ENCODE data around the gene HTR3A.

The HTR3A gene

GRCh38 chr11:113984781-113985180 is 9.9 kb downstream of the HTR3A start:
- TF ChIP-seq EZH2 (IDR thresholded peaks at IDR 0.05; ENCODE audit: borderline replicate concordance, low read depth, low read length, severe bottlenecking) (no peak), CTCF (IDR thresholded peaks at IDR 0.05; ENCODE audit: borderline replicate concordance, extremely low read depth, low read length, poor library complexity, severe bottlenecking) (no peak)
- H3K9me3 ChIP-seq (ENCODE audit: insufficient read depth, low read length, severe bottlenecking) = no peaks in the 10 kb centered on the region
- no peak overlapping the region for H3K4me2 ChIP-seq (ENCODE audit: insufficient read depth, low read length)
- H3K36me3 ChIP-seq (ENCODE audit: insufficient read depth, low read length) = no peaks in the 10 kb centered on the region
- H4K20me1 ChIP-seq (ENCODE audit: insufficient read depth, low read length) = 0 out of 2 replicates have a peak, but pooled peaks cover 3% of the 10 kb centered on the region
- H2AFZ ChIP-seq (ENCODE audit: low read depth, low read length) = no peak overlapping the region
- no peak overlapping the region for H3K4me3 ChIP-seq (ENCODE audit: low read depth in 1 of 2, low read length in 2 of 2)
- no peak for DNase-seq
- no peak overlapping the region for H3K27ac ChIP-seq (ENCODE audit: low read length)
- ATAC-seq (ENCODE audit: insufficient read depth, low read depth) = no peak
- no peaks in the 10 kb centered on the region for H3K79me2 ChIP-seq (ENCODE audit: insufficient read depth, low read length)
- no peak overlapping the region for H3K9ac ChIP-seq (ENCODE audit: low read depth, low read length)
- no peaks in the 10 kb centered on the region for H3K4me1 ChIP-seq (ENCODE audit: insufficient read depth, low read length)
- peaks cover 2% of the 10 kb centered on the region for H3K27me3 ChIP-seq (ENCODE audit: insufficient read depth, low read length, poor library complexity)

- Histone ChIP-seq H3K79me2 (ENCODE audit: insufficient read depth, low read length) (no peaks in the 10 kb centered on the region), H3K4me3 (ENCODE audit: low read depth in 1 of 2, low read length in 2 of 2) (no peak overlapping the region), H3K4me2 (ENCODE audit: insufficient read depth, low read length) (no peak overlapping the region), H3K4me1 (ENCODE audit: insufficient read depth, low read length) (no peaks in the 10 kb centered on the region), H3K36me3 (ENCODE audit: insufficient read depth, low read length) (no peaks in the 10 kb centered on the region), H4K20me1 (ENCODE audit: insufficient read depth, low read length) (no peaks in the 10 kb centered on the region), H3K9me3 (ENCODE audit: insufficient read depth, low read length, severe bottlenecking) (no peaks in the 10 kb centered on the region), H3K27me3 (ENCODE audit: insufficient read depth, low read length, poor library complexity) (no peaks in the 10 kb centered on the region), H3K9ac (ENCODE audit: low read depth, low read length) (no peak overlapping the region), H3K27ac (ENCODE audit: low read length) (no peak overlapping the region), H2AFZ (ENCODE audit: low read depth, low read length) (no peak overlapping the region)
- no peak for DNase-seq
- ATAC-seq (ENCODE audit: insufficient read depth, low read depth) = no peak
- no peak for TF ChIP-seq EZH2 (IDR thresholded peaks at IDR 0.05; ENCODE audit: borderline replicate concordance, low read depth, low read length, severe bottlenecking)
- TF ChIP-seq CTCF (IDR thresholded peaks at IDR 0.05; ENCODE audit: borderline replicate concordance, extremely low read depth, low read length, poor library complexity, severe bottlenecking) = no peak
These were observed 11.0 kb downstream of the HTR3A start for GRCh38 chr11:113985906-113986305.

DNA sequence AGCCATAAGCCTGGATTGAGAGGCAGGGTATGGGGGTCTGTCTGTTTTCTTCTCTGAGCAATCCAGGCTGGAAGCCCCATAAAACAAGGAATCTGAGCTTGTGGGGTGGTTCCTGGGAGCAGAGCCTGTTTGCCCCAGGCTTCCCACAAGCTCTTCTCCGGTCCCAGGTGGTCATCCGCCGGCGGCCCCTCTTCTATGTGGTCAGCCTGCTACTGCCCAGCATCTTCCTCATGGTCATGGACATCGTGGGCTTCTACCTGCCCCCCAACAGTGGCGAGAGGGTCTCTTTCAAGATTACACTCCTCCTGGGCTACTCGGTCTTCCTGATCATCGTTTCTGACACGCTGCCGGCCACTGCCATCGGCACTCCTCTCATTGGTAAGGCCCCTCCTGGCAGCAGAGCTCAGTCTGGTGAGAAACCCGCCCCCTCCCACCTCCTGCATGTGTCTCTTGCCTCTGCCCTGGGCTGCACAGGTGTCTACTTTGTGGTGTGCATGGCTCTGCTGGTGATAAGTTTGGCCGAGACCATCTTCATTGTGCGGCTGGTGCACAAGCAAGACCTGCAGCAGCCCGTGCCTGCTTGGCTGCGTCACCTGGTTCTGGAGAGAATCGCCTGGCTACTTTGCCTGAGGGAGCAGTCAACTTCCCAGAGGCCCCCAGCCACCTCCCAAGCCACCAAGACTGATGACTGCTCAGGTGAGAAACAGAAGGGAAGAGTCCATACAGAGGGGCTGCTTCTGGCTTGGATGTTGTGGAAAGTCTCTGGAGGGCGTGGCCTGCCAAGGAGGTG is 11.6 kb downstream of the HTR3A start:
- Histone ChIP-seq H4K20me1 (ENCODE audit: insufficient read depth, low read length) (no peaks in the 10 kb centered on the region; the same call in 1 of the 2 replicates), H3K9ac (ENCODE audit: low read depth, low read length) (no peak overlapping the region), H3K79me2 (ENCODE audit: insufficient read depth, low read length) (no peaks in the 10 kb centered on the region), H3K27ac (ENCODE audit: low read length) (no peak overlapping the region), H3K36me3 (ENCODE audit: insufficient read depth, low read length) (no peaks in the 10 kb centered on the region), H3K4me2 (ENCODE audit: insufficient read depth, low read length) (no peak overlapping the region), H3K9me3 (ENCODE audit: insufficient read depth, low read length, severe bottlenecking) (no peaks in the 10 kb centered on the region), H2AFZ (ENCODE audit: low read depth, low read length) (no peak overlapping the region), H3K4me3 (ENCODE audit: low read depth in 1 of 2, low read length in 2 of 2) (no peak overlapping the region), H3K27me3 (ENCODE audit: insufficient read depth, low read length, poor library complexity) (no peaks in the 10 kb centered on the region), H3K4me1 (ENCODE audit: insufficient read depth, low read length) (no peaks in the 10 kb centered on the region)
- ATAC-seq (ENCODE audit: insufficient read depth, low read depth) (no peak), DNase-seq (no peak)
- TF ChIP-seq CTCF (IDR thresholded peaks at IDR 0.05; ENCODE audit: borderline replicate concordance, extremely low read depth, low read length, poor library complexity, severe bottlenecking) = no peak
- no peak for TF ChIP-seq EZH2 (IDR thresholded peaks at IDR 0.05; ENCODE audit: borderline replicate concordance, low read depth, low read length, severe bottlenecking)
